GM12872 (cell line): ENCODE results near the gene ARGFX.

Experiments
- TF ChIP-seq, protein P1 (sequence below): IDR thresholded peaks from 3 replicates; pipeline ENCODE4 v1.5.1; 2011; ENCODE audit warnings: low read depth, mild to moderate bottlenecking, low read length, moderate library complexity; ENCODE audit not compliant: insufficient read depth

ARGFX gene

DNA sequence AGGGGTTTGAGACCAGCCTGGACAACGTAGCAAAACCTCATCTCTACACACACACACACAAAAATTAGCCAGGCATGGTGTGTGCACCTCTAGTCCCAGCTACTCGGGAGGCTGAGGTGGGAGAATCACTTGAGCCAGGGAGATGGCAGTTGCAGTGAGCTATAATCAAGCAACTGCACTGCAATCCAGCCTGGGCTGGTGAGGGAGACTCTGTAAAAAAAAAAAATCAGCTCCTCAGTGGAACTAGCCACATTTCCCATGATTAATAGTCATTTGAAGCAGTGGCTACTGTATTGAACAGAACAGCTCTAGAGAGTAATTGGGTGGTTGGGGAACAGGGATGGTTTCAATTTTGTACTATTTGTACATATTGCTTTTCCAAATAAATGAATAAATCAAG lies 13.9 kb downstream of the ARGFX start:
- TF ChIP-seq, protein P1, sequence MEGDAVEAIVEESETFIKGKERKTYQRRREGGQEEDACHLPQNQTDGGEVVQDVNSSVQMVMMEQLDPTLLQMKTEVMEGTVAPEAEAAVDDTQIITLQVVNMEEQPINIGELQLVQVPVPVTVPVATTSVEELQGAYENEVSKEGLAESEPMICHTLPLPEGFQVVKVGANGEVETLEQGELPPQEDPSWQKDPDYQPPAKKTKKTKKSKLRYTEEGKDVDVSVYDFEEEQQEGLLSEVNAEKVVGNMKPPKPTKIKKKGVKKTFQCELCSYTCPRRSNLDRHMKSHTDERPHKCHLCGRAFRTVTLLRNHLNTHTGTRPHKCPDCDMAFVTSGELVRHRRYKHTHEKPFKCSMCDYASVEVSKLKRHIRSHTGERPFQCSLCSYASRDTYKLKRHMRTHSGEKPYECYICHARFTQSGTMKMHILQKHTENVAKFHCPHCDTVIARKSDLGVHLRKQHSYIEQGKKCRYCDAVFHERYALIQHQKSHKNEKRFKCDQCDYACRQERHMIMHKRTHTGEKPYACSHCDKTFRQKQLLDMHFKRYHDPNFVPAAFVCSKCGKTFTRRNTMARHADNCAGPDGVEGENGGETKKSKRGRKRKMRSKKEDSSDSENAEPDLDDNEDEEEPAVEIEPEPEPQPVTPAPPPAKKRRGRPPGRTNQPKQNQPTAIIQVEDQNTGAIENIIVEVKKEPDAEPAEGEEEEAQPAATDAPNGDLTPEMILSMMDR = no peak

DNA sequence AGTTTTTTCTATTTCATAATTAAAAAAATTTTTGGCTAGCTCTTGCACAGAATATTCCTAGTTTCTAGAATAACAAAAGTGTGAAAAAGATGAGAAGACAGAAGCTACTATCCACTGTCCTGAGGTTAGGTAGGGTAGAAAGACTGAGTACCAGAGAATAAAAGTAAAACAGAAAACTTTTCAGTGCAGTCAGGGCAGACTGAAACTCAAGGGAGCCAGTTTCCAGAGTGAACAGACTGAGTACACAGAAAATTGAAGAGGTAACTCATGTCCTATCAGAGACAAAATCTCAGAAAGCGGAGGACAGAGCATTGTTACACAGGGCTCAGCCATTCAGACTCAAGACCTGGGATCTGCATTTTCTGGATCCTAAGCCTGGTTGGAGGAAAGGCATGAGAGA lies 16.7 kb downstream of the ARGFX start:
- TF ChIP-seq, protein P1 = no peak

DNA sequence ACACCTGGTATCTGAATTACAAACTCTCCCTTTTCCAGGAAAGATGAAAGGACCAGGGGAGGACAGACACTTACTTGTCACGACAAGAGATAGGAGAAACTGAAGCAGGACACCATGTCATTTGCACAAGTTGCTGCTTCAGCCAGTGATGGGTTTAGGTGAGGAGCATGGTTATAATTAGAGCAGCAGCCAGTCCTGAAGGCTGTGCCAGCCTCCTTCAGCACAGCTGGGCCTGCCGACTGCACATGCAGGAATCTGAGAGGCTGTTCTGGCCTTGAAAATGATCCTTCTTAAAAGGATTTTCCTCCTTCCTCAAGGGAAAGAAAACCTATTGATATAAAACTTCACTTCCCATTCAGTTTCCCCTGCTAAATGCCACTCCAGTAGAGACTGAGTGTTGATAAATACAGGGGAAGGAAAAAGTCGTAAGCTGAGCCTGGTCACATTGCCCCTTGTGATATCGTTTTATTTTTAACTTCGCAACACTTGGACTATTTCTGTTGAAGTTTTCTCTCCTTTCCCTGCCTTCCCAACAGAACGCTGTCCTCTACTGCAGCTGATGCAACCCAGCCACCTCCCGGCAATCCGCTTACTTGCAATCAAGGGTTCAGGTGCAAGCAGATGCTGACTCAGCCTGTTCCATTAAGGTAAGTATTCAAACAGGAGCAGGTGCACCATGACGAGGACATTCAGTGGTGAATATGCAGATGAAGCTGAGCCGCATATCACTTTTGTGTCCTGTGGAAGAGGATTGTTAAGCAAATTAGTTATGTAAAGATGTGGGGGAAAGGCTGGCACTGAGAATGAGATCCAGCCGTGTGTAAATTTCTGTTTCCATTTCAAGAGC lies 25.3 kb downstream of the ARGFX start, which contains the start of gene FBXO40:
Gene FBXO40, plus strand, starts transcription at position 524 of the 847 bp plus-strand sequence. CDS start 27,197 bp downstream, outside the sequence.
- TF ChIP-seq, protein P1 = no peak

DNA sequence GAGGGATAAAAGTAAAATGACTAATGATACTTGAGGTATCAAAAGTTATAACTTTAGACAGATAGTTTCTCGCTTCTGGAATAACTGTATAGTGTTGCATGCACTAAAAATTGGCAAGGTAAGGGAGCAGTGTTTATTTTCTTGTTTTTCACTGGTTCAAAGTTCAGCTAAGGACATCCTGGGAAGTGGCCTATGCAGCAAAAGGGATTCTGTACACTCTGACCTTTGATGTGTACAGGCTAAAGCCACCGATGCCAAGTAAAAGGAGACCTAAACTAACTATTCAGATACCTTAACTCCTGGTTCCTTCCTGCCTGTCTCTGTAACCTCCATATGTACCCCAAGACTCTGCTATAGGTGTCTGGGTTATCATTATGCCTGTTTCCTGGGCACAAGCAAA lies 27.1 kb downstream of the ARGFX start:
- TF ChIP-seq, protein P1 = no peak

DNA sequence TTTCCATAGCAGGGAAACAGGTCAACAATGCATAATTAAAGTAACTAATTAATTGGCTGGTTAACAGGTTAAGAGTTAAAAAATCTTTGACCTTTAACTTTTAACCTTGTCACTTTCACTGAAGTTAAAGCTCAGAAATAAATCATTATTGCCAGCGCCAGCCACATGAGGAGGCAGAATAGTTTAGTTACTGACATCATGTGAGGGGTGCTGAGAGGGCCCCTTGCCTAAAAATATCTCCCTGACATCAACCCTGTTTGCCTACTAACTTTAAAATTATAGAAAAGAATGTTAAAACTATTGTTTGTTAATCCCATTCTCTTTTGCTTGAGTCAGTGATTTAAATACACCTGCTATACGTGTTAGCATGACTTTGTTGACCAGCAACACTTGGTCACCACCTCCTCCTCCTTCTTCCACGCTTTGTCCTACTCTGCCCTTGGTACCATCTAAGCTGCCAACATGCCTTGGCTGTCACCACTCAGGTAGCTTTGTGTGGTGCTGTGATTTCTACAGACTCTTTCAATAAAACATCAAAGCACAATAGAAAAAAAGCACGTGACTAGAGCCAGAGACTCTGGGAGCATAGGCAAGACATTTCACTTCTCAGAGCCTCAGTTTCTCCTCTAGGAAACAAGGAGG lies 28.1 kb downstream of the ARGFX start:
- TF ChIP-seq, protein P1 = no peak

DNA sequence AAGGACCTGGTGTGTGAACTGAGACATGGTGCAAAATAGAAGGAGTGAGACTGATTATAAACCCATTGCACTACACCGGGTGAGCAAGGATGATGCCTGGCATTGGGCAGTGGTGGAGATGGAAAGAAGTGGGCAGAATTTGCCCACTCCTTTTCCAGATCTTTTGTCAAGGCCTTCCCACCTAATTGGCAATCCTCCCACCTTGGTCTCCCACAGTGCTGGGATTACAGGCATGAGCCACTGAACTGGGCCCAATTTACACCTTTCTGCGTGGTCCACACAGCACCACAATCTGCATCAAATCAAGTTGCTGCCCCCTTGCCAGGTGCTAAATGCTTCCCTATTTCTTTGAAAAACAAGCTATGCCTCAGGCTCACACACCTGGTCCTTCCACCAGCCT lies 30.8 kb downstream of the ARGFX start:
- TF ChIP-seq, protein P1 = no peak

DNA sequence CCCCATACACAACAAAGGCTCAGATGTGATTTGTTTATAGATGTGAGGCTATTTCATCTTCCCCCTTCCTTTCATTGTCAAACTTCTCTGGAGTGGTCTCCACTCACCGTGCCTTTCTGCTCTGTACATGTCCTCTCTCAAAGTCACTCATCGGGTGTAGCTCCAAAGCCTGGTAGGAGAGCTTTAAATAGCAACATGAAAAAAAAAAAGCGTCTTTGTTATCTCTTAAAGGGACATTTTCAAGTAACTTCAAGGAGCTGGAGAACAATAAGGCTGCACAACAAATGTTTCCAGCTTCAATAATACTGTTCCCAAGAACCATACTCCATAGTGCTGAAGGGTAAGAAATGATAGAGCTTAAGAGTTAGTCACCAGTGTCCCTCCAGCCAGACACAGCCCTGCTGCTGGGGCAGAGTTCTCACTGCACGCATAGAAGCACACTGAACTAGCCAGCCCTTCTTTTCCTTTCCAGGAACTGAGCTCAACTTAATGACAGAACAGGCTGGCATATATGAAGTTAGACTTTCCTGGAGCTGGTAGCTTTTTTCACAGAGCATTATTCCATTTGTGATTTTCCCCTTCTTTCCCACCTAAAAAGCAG lies 33.6 kb downstream of the ARGFX start:
- TF ChIP-seq, protein P1 = no peak
